Measurements from ENCODE around the gene FHAD1. TPM values are rescaled to one million over a fixed set of nuclear protein-coding genes. Genes with fewer than 3 reads are reported as not detected.
"Not testable (repeated sequence)": the region's sequence is repeated elsewhere in the genome, so short reads cannot be mapped to it uniquely, and the experiment has no call there.

The FHAD1 gene
- total RNA-seq, 1 experiment from 2014 or later: 0.83 TPM

DNA sequence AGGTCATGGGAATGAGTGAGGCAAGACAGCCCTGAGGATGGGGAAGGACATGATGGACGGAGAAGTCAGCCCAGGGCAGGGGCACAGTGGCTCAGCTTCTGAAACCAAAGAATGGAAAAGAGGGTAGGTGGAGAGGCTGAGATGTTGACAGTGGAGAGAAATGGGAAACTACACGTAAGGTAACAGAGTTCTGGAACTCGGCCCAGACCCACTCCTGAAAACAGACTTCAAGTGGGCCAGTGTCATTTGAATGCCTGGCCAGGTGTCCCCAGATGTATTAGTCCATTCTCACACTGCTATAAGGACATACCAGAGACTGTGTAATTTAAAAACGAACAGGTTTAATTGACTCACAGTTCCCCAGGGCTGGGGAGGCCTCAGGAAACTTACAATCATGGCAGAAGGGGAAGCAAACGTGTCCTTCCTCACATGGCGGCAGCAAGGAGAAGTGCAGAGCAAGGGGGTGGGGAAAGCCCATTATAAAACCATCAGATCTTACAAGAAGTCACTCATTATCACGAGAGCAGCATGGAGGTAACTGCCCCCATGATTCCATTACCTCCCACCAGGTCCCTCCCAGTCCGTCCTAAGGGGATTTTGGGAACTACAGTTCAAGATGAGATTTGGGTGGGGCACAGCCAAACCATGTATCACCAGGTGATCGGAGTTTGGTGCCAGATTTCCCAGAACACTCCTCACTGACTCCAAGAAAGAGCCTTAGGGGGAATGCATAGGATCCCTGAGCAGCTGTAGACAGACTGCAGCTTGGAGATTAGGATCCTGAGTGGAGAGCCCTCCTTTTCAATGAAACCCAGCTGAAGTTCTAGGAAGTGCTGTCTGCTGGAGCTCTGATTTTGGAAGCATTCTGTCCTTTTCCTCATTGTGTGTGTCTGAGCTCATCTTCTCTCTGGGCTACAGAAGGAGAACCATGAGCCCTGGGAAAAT is 40.3 kb downstream of the FHAD1 start:
- Histone ChIP-seq H3K4me3 (ENCODE audit: insufficient read depth, low read depth, low read length) (no peak overlapping the region), H3K36me3 (replicated peaks; ENCODE audit: control insufficient read depth, insufficient read depth, low read length) (no peaks in the 10 kb centered on the region), H3K27me3 (ENCODE audit: control insufficient read depth, insufficient read depth, low read length) (no peaks in the 10 kb centered on the region; the same call in 1 of the 2 replicates)
- no peak for DNase-seq

DNA sequence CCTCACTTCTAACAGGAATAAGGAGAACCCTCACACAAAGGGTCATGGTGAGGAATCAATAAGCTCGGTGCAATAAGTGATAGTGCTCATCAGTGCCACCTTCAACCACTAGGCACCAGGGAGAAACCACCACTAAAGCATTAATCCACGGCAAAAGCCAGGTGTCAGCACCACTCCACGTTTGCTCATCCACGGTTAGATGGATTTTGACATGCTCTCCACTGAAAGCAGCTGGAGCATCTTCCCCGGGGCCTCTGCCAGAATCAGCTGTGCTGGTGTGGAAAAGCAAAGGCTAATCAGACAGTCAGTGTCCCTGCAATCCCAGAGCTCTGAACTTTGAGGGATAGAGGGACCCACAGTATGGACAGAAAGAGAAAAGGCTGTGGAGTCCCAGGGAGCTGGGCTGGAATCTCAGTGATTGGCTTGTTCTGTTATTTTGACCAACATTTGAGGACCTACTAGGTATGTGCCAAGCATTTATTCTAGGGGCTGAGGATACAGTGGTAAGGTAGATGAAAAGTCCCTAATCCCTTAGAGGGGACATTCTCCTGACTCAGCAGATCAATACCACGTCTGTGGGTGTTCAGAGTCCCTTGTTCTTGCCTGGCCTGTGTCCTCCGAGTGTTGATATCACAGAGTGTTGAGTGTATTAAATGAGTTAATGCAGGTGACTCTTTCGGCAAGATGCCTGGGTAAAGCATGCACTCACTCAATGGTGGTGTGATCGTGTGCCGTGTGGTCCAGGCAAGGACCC is 41.3 kb downstream of the FHAD1 start:
- DNase-seq: no peak
- Histone ChIP-seq H3K4me3 (ENCODE audit: insufficient read depth, low read depth, low read length) (no peak overlapping the region), H3K27me3 (ENCODE audit: control insufficient read depth, insufficient read depth, low read length) (no peaks in the 10 kb centered on the region; the same call in 1 of the 2 replicates), H3K36me3 (replicated peaks; ENCODE audit: control insufficient read depth, insufficient read depth, low read length) (no peaks in the 10 kb centered on the region)

DNA sequence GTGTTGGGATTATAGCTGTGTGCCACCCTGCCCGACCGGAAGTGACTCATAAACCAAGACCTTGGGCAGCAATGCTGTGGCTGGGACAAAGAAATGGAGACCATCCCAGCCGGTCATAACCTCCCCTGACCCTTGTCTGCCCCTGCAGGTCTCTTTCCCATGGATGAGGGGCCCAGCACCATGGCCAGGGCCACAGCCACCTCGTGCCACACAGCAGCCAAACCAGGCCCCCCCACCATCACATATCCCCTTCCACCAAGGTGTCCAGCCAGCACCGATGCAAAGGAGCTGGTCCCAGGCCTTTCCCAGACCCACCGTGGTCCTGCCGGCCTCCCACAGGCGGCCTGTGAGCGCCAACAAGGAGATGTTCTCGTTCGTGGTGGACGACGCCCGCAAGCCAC is 42.2 kb downstream of the FHAD1 start:
- Histone ChIP-seq H3K36me3 (replicated peaks; ENCODE audit: control insufficient read depth, insufficient read depth, low read length) (no peaks in the 10 kb centered on the region), H3K4me3 (ENCODE audit: insufficient read depth, low read depth, low read length) (no peak overlapping the region), H3K27me3 (ENCODE audit: control insufficient read depth, insufficient read depth, low read length) (no peaks in the 10 kb centered on the region; the same call in 1 of the 2 replicates)
- no peak for DNase-seq

DNA sequence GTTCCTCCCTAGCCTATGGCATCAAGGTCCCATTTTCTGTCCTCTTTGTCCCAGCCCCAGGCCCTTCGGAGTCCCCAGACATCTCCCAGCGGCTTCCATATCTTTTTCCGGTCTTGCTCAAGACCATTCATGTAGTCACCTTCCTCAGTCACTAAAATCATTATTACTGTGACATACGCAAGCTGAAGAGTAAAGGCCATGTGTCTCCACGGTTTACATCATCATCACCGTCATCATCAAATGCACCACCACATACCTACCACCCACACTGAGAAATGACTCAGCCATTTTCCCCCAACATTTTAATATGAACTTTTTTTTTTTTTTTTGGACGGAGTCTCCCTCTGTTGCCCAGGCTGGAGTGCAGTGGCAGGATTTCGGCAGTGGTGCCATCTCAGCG is 43.4 kb downstream of the FHAD1 start:
- DNase-seq: no peak
- no peak overlapping the region for H3K4me3 ChIP-seq (ENCODE audit: insufficient read depth, low read depth, low read length)
- no peaks in the 10 kb centered on the region for H3K36me3 ChIP-seq (replicated peaks; ENCODE audit: control insufficient read depth, insufficient read depth, low read length)
- no peaks in the 10 kb centered on the region; the same call in 1 of the 2 replicates for H3K27me3 ChIP-seq (ENCODE audit: control insufficient read depth, insufficient read depth, low read length)

DNA sequence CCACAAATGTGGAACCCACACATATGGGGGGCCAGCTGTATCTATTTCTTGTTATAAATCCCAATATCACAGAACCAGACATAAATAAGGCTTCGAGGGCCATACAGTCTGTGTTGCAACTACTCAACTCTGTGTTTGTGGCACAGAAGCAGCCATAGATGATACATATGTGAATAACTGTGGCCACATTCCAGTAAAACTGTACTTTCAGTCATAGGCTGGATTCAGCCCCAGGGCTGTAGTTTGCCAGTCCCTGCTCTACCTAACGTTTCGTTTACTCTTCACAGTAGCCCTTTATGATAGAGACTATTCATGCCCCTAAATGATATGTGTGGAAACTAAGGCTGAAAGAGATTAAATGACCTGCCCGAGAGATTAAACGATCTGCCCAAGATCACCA is 48.7 kb downstream of the FHAD1 start:
- DNase-seq: no peak
- no peaks in the 10 kb centered on the region; the same call in 1 of the 2 replicates for H3K27me3 ChIP-seq (ENCODE audit: control insufficient read depth, insufficient read depth, low read length)
- no peaks in the 10 kb centered on the region for H3K36me3 ChIP-seq (replicated peaks; ENCODE audit: control insufficient read depth, insufficient read depth, low read length)
- no peak overlapping the region for H3K4me3 ChIP-seq (ENCODE audit: insufficient read depth, low read depth, low read length)

DNA sequence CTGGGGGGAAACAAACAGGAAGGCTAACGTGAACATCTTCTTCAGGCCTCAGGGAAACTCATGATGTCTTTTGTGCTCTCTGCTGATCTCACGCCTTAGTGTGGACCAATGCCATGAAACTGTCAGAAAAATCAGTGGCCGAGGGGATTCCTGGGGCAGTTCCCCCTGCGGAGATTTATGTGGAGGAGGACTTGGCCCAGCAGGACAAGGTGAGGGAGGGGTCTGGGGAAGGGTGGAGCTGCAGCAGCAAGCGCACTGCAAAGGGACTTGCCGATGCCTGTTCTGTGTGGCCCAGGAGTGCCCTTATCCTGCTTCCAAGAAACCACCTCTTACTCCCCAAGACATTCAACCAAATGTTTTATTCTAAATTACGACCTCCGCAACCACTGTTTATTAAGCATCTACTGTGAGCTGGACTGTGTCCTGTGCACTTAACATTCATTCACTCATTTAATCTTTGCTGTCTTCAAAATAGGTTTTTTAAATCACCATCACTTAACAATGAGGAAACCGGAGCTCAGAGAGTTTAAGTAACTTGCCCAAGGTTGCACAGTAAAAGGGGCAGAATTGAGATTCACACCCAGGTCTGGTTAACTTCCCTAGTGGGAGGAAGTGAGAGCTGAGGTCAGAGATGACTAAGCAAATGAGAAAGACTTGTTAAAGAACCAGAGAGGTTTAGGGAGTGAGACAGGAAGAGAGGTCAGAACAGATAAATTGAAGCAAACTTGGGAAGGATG is 49.7 kb downstream of the FHAD1 start:
- peak; percentile 51 for DNase-seq
- Histone ChIP-seq H3K36me3 (replicated peaks; ENCODE audit: control insufficient read depth, insufficient read depth, low read length) (no peaks in the 10 kb centered on the region), H3K27me3 (ENCODE audit: control insufficient read depth, insufficient read depth, low read length) (no peaks in the 10 kb centered on the region), H3K4me3 (ENCODE audit: insufficient read depth, low read depth, low read length) (no peak overlapping the region)

DNA sequence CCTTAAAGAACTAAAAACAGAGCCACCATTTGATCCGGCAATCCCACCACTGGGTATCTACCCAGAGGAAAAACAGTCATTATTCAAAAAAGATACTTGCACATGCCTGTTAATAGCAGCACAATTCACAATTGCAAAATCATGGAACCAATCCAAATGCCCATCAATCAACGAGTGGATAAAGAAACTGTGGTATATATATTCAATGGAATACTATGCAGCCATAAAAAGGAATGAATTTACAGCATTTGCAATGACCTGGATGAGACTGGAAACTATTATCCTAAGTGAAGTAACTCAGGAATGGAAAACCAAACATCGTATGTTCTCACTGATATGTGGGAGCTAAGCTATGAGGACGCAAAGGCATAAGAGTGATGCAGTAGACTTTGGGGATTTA is 51.0 kb downstream of the FHAD1 start:
- not testable (repeated sequence) for H3K36me3 ChIP-seq (replicated peaks; ENCODE audit: control insufficient read depth, insufficient read depth, low read length); H3K27me3 ChIP-seq (ENCODE audit: control insufficient read depth, insufficient read depth, low read length)

DNA sequence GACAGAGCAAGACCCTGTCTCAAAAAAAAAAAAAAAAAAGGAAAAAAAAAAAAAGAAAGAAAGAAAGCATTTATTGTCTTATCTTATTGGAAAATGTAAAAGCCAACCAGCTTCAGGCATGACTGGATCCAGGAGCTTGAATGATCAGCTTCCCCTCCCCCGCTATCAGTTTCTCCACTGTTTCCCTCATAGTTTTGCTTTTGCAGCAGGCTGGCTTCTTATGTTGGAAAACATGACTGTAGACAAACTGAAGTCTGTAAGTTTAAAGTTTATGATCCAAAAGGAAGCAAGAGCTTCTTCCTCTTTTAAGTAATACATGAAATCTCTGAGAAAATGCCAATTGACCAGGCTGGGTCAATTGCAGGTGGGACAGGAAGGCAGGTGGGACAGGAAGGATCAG is 52.2 kb downstream of the FHAD1 start:
- no peak for DNase-seq
- H3K27me3 ChIP-seq (ENCODE audit: control insufficient read depth, insufficient read depth, low read length): no peaks in the 10 kb centered on the region
- H3K4me3 ChIP-seq (ENCODE audit: insufficient read depth, low read depth, low read length): no peak overlapping the region
- no peaks in the 10 kb centered on the region for H3K36me3 ChIP-seq (replicated peaks; ENCODE audit: control insufficient read depth, insufficient read depth, low read length)

More for the DNA sequence above, 51.0 kb downstream of the FHAD1 start:
- not testable (repeated sequence) for DNase-seq; H3K4me3 ChIP-seq (ENCODE audit: insufficient read depth, low read depth, low read length)

DNA sequence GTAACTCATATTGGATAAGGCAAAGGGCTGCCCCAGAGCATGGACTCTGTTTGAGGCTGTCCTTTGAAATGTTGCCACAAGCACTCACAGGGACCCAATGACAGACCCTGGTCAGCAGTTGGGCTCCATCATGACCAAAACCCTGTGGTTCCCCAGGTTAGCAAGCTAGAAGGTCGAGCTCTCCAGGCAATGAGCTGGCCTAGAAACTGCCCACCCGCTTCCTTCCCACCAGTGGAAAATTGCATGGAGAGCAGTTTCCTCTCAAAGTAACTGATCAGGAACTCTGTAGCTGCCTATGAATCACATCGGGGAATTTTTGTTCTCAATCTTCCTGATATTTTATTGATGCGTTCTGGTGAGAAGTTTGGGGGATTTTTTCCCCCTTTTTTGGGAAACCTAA is 52.8 kb downstream of the FHAD1 start:
- DNase-seq: no peak
- H3K27me3 ChIP-seq (ENCODE audit: control insufficient read depth, insufficient read depth, low read length): no peaks in the 10 kb centered on the region

DNA sequence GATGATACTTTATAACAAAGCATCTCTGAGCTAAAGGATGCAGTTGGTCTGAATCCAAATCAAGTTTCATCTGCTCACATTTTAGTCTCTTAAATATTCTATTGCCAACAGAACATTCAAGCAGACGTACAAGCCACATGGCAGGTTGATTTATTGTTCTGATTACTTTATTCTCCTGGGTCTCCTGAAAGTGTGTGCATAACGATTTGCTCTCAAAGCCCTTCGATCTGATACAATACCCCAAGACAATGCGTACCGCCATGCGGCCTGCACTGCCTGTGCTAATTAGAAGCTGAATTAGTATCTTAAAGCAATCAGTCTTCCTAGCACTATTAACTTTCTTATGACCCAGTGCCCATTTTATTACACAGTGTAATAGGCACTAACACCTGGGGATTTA is 56.9 kb downstream of the FHAD1 start:
- DNase-seq: no peak
- Histone ChIP-seq H3K36me3 (replicated peaks; ENCODE audit: control insufficient read depth, insufficient read depth, low read length) (no peaks in the 10 kb centered on the region), H3K4me3 (ENCODE audit: insufficient read depth, low read depth, low read length) (no peak overlapping the region), H3K27me3 (ENCODE audit: control insufficient read depth, insufficient read depth, low read length) (no peaks in the 10 kb centered on the region)

More for the DNA sequence above, 52.8 kb downstream of the FHAD1 start:
- H3K36me3 ChIP-seq (replicated peaks; ENCODE audit: control insufficient read depth, insufficient read depth, low read length): no peaks in the 10 kb centered on the region
- H3K4me3 ChIP-seq (ENCODE audit: insufficient read depth, low read depth, low read length): no peak overlapping the region

DNA sequence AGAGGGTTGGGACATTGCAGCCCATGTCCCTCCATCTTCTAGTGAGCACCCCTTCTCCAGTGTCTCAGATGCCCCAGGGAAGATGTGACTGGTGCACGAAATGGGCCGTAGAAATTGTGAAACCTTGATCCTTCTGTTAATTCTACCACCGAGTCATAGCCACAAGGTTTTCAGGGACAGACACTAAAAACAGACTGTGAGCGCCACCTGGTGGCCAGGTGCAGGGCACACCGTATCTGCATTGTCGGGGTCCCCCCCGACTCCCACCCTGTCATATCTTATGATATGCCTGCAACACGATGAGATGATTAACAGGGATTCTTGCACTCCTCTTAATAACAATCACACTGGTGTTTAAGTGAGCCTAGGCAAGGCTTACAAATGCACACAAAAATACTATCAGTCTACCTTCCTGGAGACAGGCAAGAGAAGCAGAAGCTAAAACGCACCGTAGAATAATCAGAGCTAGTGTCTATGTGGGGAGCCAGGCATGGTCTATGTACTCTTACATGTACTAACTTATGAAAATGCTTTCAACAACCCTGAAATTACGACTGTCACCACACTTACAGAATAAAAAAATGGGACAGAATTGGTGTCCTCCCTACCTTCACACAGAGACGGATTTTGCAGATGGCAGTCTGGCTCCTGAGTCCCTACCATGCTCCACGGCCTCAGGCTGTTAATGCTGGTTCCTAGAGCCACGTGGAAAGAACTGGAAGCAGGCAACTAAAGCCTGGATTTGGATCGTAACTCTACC is 57.9 kb downstream of the FHAD1 start:
- H3K27me3 ChIP-seq (ENCODE audit: control insufficient read depth, insufficient read depth, low read length): peaks cover under 1% of the 10 kb centered on the region; the same call in 1 of the 2 replicates

DNA sequence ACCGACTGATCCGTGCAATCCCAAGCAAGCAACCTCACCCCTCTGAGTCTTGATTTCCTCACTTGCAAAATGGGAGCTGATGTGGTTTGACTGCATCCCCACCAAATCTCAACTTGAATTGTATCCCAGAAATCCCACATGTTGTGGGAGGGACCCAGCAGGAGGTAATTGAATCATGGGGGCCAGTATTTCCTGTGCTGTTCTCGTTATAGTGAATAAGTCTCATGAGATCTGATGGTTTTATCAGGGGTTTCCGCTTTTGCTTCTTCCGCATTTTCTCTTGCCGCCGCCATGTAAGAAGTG is 58.4 kb downstream of the FHAD1 start:
- Histone ChIP-seq H3K27me3 (ENCODE audit: control insufficient read depth, insufficient read depth, low read length) (peaks cover 2% of the 10 kb centered on the region; the same call in 1 of the 2 replicates), H3K36me3 (replicated peaks; ENCODE audit: control insufficient read depth, insufficient read depth, low read length) (no peaks in the 10 kb centered on the region), H3K4me3 (ENCODE audit: insufficient read depth, low read depth, low read length) (no peak overlapping the region)
- DNase-seq: no peak

More for the DNA sequence above, 57.9 kb downstream of the FHAD1 start:
- DNase-seq: peak; percentile 87
- Histone ChIP-seq H3K4me3 (ENCODE audit: insufficient read depth, low read depth, low read length) (no peak overlapping the region), H3K36me3 (replicated peaks; ENCODE audit: control insufficient read depth, insufficient read depth, low read length) (no peaks in the 10 kb centered on the region)

DNA sequence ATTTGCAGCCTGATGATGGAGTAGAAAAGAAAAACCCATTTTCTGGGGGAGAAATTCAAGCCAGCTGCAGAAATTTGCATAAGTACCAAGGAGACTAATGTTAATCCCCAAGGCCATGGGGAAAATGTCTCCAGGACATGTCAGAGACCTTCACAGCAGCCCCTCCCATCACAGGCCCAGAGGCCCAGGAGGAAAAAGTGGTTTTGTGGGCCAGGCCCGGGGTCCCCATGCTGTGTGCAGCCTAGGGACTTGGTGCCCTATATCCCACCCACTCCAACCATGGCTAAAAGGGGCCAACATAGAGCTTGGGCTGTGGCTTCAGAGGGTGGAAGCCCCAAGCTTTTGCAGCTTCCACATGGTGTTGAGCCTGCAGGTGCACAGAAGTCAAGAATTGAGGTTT is 59.3 kb downstream of the FHAD1 start:
- not testable (repeated sequence) for DNase-seq; H3K36me3 ChIP-seq (replicated peaks; ENCODE audit: control insufficient read depth, insufficient read depth, low read length); H3K4me3 ChIP-seq (ENCODE audit: insufficient read depth, low read depth, low read length); H3K27me3 ChIP-seq (ENCODE audit: control insufficient read depth, insufficient read depth, low read length)

DNA sequence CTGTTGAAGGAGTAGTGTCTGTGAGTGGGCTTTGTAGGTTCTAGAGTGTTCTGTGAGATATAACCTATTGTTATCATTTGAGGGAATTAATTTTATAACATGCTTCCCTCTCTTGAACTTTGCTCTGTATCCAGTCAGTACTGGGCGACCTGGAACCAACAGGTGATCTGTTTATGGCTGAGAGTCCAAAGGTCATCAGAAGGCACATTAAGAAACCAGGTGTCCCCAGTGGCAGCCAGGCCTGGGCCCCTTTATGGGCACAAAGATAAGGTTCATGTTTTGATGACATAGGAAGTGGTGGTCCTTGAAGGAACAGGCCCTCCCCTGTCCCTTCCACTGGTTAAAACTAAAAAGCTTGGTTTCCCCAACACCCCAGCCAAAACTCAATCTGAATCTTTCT is 61.1 kb downstream of the FHAD1 start:
- Histone ChIP-seq H3K36me3 (replicated peaks; ENCODE audit: control insufficient read depth, insufficient read depth, low read length) (no peaks in the 10 kb centered on the region), H3K4me3 (ENCODE audit: insufficient read depth, low read depth, low read length) (no peak overlapping the region), H3K27me3 (ENCODE audit: control insufficient read depth, insufficient read depth, low read length) (peaks cover 2% of the 10 kb centered on the region; the same call in 1 of the 2 replicates)
- no peak for DNase-seq

All from H7 (cell line).